ENCODE results near the gene AK9.
"Not testable (repeated sequence)": the region's sequence is repeated elsewhere in the genome, so short reads cannot be mapped to it uniquely, and the experiment has no call there.

The AK9 gene

GRCh38 chr6:109690737-109691621, at the start of gene AK9, which contains the start of gene FIG4:
AK9 (minus strand) TSS chr6:109691202; CDS start chr6:109675745, 15,457 bp downstream.
FIG4 (plus strand) TSS chr6:109691296; CDS start chr6:109691436, 140 bp downstream.
- peak; percentile 39 to 96 (median 87) for DNase-seq

DNA sequence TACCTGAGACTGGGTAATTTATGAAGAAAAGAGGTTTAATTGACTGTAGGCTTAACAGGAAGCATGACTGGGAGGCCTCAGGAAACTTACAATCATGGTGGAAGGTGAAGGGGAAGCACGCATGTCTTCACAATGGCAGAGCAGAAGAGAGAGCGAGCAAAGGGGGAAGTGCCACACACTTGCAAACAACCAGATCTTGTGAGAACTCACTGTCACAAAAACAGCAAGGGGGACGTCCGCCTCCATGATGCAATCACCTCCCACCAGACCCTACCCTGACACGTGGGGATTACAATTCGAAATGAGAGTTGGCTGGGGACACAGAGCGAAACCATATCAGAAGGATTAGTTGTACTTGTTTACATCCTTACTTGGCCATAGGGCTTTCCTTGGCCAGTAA, 49.8 kb upstream of the AK9 start:
- no peak for DNase-seq

DNA sequence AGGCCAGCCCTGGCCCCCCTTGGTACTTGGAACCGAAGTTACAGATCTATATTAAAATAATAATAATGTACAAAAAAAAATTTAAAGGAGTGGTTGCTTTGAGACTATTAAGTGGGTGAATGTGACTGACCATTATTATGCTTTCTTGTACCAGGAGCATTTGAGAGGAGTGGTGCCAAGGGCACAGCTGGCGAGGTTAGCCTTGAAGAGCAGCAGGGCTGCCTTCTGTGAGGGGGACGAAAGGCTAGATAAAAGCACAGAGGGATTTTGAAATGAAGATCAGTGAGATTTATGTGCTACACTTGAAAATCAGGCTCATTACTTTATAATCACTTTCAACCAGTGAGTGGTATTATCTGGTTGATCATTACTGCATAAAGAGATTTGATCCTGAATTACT, 48.7 kb upstream of the AK9 start:
- DNase-seq, result no peak

- DNase-seq, result no peak
These were observed 47.7 kb upstream of the AK9 start for GRCh38 chr6:109738667-109739066.

DNA sequence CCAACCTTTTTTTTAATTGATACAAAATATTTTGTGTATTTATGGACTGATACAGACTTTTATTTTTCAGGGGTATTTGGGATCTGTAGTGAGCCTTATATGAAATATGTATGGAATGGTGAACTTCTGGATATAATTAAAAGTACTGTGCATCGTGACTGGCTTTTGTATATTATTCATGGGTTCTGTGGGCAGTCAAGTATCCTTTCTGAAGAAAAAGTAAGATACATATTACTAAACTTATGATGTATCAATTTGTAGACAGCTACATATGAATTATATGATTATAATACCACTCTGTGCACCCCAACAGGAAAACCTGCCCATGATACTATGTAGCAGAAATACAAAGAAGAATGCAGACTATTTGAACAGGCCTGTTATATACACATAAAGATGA, 47.3 kb upstream of the AK9 start:
- no peak for DNase-seq

DNA sequence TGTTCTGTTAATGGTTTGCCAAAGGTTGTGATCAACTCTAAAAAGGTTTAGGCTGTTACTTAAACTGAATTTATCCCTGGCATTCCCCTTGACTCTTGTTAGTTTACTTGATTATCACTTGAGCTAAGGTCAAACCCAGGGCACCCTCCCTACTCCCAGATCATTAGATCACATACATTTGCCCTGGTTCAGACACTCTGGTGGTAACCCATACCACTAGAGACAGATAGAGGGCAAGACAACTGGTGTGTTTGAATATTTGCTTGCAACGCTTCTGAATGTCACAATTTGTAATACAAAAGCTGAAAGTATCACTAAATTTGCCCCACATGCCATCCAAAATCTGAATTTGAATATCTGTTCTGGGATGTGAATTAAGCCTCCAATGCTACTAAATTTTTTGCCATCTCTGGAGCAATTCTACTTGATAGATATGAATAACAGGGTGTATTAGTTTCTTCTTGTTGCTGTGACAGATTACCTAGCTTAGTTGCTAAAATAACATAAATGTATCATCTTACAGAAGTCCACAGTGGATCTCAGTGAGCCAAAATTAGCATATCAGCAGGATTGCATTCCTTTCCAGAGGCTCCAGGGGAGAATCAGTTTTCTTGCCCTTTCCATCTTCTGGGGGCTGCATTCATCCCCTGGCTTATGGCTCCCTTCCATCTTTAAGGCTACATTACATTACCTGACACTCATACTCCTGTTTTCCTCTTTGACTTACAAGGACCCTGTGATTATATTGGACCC, 45.4 kb upstream of the AK9 start:
- DNase-seq, result no peak

DNA sequence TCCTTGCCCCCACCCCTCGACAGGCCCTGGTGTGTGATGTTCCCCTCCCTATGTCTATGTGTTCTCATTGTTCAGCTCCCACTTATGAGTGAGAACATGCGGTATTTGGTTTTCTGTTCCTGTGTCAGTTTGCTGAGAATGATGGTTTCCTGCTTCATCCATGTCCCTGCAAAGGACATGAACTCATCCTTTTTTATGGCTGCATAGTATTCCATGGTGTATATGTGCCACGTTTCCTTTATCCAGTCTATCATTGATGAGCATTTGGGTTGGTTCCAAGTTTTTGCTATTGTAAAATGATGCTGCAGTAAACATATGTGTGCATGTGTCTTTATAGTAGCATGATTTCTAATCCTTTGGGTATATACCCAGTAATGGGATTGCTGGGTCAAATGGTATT, 34.2 kb upstream of the AK9 start:
- not testable (repeated sequence) for DNase-seq

GRCh38 chr6:109722564-109723254, 31.7 kb upstream of the AK9 start:
- no peak for DNase-seq

GRCh38 chr6:109722011-109722410, 31.0 kb upstream of the AK9 start:
- no peak for DNase-seq

DNA sequence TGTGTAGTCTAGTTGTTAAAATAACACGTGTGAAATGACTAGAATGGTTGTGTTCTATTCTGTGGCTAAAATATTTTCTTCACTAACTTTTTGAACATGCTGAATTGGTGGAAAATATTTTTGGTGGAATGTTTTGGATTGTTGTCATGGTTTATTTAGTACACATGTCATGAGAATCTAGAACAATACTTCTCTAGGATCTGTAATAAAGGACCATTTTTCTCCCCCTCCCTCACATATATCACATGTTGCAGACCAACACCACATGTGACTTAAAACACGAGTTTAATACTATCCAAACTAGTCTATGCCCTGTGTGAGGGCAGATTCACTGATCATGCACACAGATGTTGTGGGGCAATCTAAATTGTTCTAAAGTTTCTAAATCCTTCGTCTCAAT, 29.3 kb upstream of the AK9 start:
- DNase-seq, result no peak

DNA sequence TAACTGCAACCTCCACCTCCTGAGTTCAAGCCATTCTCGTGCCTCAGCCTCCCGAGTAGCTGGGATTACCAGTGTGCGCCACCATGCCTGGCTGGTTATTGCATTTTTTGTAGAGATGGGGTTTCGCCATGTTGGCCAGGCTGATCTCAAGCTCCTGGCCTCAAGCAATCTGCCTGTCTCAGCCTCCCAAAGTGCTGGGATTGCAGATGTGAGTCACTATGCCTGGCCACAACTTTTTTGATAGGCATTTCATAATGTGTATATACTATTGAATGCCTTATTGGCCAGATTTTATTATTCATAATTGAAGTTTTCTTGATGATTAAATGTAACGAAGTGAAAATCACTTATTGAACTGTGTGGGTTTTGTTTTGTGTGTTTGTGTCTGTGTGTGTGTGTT, 28.0 kb upstream of the AK9 start:
- DNase-seq, result no peak

DNA sequence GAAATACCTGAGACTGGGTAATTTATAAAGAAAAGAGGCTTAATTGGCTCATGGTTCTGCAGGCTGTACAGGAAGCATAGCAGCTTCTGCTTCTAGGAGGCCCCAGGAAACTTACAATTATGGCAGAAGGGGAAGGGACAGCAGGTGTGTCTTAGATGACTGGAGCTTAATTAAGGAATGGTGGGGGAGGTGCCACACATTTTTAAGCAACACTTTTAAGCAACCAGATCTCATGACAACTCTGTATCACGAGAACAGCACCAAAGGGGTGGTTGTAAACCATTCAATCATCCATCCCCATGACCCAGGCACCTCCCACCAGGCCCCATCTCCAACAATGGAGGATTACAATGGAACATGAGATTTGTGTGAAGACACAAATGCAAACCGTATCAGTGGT, 27.0 kb upstream of the AK9 start:
- DNase-seq, result no peak

- DNase-seq, result no peak
These were observed 24.6 kb upstream of the AK9 start for GRCh38 chr6:109715616-109716015.

DNA sequence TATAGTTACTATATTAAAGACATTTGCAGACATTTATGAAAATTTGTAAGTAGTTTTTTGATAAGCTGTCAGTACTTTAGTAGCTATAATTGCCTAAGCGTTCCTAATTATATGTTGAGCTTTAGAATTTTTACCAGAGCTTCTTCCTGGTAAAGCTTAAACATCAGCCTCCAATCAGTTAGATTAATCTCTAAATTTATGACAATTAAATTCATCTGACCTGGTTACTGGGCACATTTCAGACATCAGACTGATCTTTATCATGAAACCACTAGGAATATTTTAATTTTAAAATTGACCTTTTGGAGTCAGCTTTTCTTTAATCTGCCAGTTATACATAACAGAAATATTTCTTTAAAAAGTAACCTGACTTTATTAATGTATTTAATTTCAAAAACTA, 23.6 kb upstream of the AK9 start:
- DNase-seq, result no peak

DNA sequence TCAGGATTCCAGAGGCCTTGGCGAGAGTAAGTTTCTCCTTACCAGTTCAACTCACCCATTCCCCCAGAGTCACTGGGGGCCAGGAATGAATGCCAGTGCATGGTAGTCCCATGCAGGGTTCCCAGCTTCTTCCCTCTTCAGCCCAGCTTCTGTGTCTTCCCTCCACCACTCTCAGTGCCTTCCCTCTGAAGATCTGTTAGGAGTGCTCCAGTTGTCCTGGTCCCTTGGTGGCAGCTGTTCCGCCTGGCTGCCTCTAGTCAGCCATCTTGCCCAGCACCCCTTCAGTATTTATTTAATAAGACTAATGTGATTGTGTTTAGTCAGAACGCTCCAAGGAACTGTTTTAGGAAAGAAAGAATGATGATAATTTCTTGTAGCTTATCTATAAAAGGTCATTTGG, 23.2 kb upstream of the AK9 start:
- DNase-seq, result no peak

DNA sequence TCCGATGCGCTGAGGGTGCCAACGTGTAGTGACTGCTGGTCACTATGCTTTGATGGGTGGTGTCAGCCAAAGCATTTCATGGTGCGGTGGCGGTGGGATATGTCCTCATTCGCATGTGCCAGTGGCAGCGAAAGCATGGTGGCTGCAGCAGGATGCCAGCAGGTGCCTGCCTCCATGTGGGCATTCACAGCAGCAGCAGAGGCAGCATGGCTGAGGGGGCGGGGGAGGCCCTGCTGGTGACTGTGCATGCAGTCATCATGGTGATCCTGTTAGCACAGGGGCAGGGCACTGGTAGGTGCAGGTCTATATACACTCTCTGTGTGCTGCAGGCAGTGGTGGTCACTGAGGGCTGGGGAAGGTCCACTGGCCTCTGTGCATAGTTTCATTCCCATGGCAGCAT, 22.1 kb upstream of the AK9 start:
- no peak for DNase-seq

- not testable (repeated sequence) for DNase-seq
These were observed 17.1 kb upstream of the AK9 start for GRCh38 chr6:109708099-109708498.

GRCh38 chr6:109706513-109706912, 15.5 kb upstream of the AK9 start:
- no peak for DNase-seq

GRCh38 chr6:109705258-109705657, 14.3 kb upstream of the AK9 start:
- peak in 44 of 51 donors; percentile 16 to 89 (median 53) for DNase-seq

- DNase-seq, result no peak
These were observed 11.8 kb upstream of the AK9 start for GRCh38 chr6:109702791-109703190.

GRCh38 chr6:109701774-109702173, 10.8 kb upstream of the AK9 start:
- DNase-seq, result no peak

DNA sequence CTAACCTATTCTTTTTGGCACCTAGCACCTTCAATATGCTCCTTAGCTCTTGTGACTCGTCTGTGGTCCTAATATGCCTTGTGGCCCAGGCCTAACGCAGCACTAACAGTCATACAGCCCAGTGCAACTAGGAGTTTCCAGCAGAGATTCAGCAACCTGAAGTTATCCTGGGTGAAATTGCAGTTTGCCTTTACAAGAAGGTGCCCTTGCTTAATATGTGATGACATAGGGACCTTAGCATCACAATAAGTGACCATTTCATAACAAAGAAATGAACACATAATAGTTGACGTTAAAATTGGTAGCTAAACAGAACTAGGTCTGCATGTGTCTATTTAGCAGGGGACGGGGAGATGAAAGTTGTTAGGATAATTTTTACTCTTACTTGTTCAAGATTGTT, 10.2 kb upstream of the AK9 start:
- no peak for DNase-seq
